B cell (primary cell): ENCODE results near the gene SPATA24. TPM values are rescaled to one million over a fixed set of nuclear protein-coding genes. Genes with fewer than 3 reads are reported as not detected.
A peak's percentile ranks its signal among the peaks of the same experiment; 100 is the strongest.
"Not testable (repeated sequence)": the region's sequence is repeated elsewhere in the genome, so short reads cannot be mapped to it uniquely, and the experiment has no call there.

Source experiments
- ATAC-seq: fragments of 200-7000 bp; cut with Tn5 transposase; one replicate; pipeline ENCODE4 v1.10.0; 2021; ENCODE audit warnings: low read depth, mild to moderate bottlenecking, moderate number of reproducible peaks, moderate library complexity
- CTCF ChIA-PET: fragments of 350-600 bp; sonication (Branson Sonifier 250); formaldehyde crosslinking; loops from one replicate; lab custom pipeline; 2021; ENCODE audit warnings: antibody characterized with exemption, inconsistent platforms; lab: Charles Lee
- POLR2A ChIA-PET: fragments of 350-600 bp; sonication (Branson Sonifier 250); formaldehyde crosslinking; loops from one replicate; lab custom pipeline; 2021; ENCODE audit warnings: antibody characterized with exemption; lab: Charles Lee
- DNase-seq: peaks from one replicate; pipeline ENCODE4 v3.0.0; 2013
- H2AFZ ChIP-seq: 2 replicates; pipeline ENCODE4 v1.6.1; 2012; ENCODE audit warnings: mild to moderate bottlenecking, low read depth, low read length; ENCODE audit not compliant: insufficient read depth, poor library complexity, severe bottlenecking
- H3K27ac ChIP-seq, 2 donors: 1 replicate in 1 of 2; 2 replicates in 1 of 2; pipeline ENCODE4 v1.5.1; 2012 to 2013; ENCODE audit warnings: low read length in 2 of 2, mild to moderate bottlenecking in 2 of 2, moderate library complexity in 1 of 2
- H3K27me3 ChIP-seq, 4 experiments: fragments of 200-600 bp in 1 of 4; sonication (generic) in 1 of 4; replicated peaks in 1 of 4; 1 replicate in 2 of 4; 2 replicates in 2 of 4; pipeline versions ENCODE4 v1.6.1 to v1.7.0; 2013 to 2016; ENCODE audit warnings: low read length in 3 of 4, mild to moderate bottlenecking in 2 of 4, mixed read lengths in 1 of 4, moderate library complexity in 1 of 4; ENCODE audit not compliant: insufficient read depth in 4 of 4, control insufficient read depth in 3 of 4; ENCODE audit errors: control extremely low read depth in 1 of 4
- H3K36me3 ChIP-seq, 2 experiments: replicated peaks in 1 of 2; 1 replicate in 1 of 2; 2 replicates in 1 of 2; pipeline versions ENCODE4 v1.6.1 to v1.7.1; 2013; ENCODE audit warnings: low read length in 1 of 2; ENCODE audit not compliant: insufficient read depth in 2 of 2, control insufficient read depth in 1 of 2; ENCODE audit errors: control extremely low read depth in 1 of 2, extremely low read depth in 1 of 2
- H3K4me1 ChIP-seq, 2 donors: fragments of 200-600 bp in 1 of 2; sonication (generic) in 1 of 2; 1 replicate in 1 of 2; 2 replicates in 1 of 2; pipeline versions ENCODE4 v1.5.1 to v1.6.1; 2013 to 2017; ENCODE audit warnings: low read length in 2 of 2; ENCODE audit not compliant: control insufficient read depth in 2 of 2, insufficient read depth in 2 of 2
- H3K4me2 ChIP-seq: replicated peaks from 2 replicates; pipeline ENCODE3; 2012; ENCODE audit warnings: mild to moderate bottlenecking, low read depth, low read length; ENCODE audit not compliant: poor library complexity, severe bottlenecking
- H3K4me3 ChIP-seq, 5 experiments: fragments of 200-600 bp in 1 of 5; sonication (generic) in 1 of 5; 1 replicate in 3 of 5; 2 replicates in 2 of 5; pipeline versions ENCODE4 v1.5.1 to v1.7.0; 2011 to 2016; ENCODE audit warnings: low read length in 4 of 5, mild to moderate bottlenecking in 4 of 5, low read depth in 2 of 5, control low read depth in 1 of 5, moderate library complexity in 1 of 5; ENCODE audit not compliant: insufficient read depth in 1 of 5; ENCODE audit errors: control extremely low read depth in 1 of 5, extremely low read depth in 1 of 5
- H3K79me2 ChIP-seq: fragments of 200-600 bp; sonication (generic); one replicate; pipeline ENCODE4 v1.6.0; 2016; ENCODE audit warnings: low read length; ENCODE audit not compliant: control insufficient read depth, insufficient read depth
- H3K9ac ChIP-seq: fragments of 200-600 bp; sonication (generic); 2 replicates; pipeline ENCODE4 v1.6.1; 2017; ENCODE audit warnings: mild to moderate bottlenecking, low read length, moderate library complexity
- H3K9me3 ChIP-seq, 3 donors: one replicate each; pipeline versions ENCODE4 v1.6.1 to v1.7.1; 2013; ENCODE audit warnings: low read length in 2 of 3; ENCODE audit not compliant: control insufficient read depth in 2 of 3, insufficient read depth in 1 of 3; ENCODE audit errors: control extremely low read depth in 1 of 3
- H4K20me1 ChIP-seq: 2 replicates; pipeline ENCODE4 v1.6.0; 2012; ENCODE audit warnings: mild to moderate bottlenecking, low read length; ENCODE audit not compliant: insufficient read depth, control insufficient read depth, poor library complexity, severe bottlenecking
- H3K27ac Mint-ChIP-seq: one replicate; pipeline ENCODE4 v1.8.0; 2021; ENCODE audit warnings: mixed read lengths
- H3K27me3 Mint-ChIP-seq: one replicate; pipeline ENCODE4 v1.8.0; 2021; ENCODE audit warnings: mixed read lengths
- H3K4me1 Mint-ChIP-seq: one replicate; pipeline ENCODE4 v1.8.0; 2021; ENCODE audit warnings: mixed read lengths
- H3K4me3 Mint-ChIP-seq: one replicate; pipeline ENCODE4 v1.8.0; 2021; ENCODE audit warnings: mixed read lengths
- H3K9me3 Mint-ChIP-seq: one replicate; pipeline ENCODE4 v1.8.0; 2022; ENCODE audit warnings: mixed read lengths; ENCODE audit not compliant: insufficient read depth
- EZH2 ChIP-seq: IDR thresholded peaks from 2 replicates; pipeline ENCODE4 v1.6.1; 2012; ENCODE audit warnings: borderline replicate concordance, low read depth, mild to moderate bottlenecking, moderate library complexity, low read length; ENCODE audit not compliant: insufficient read depth, poor library complexity, severe bottlenecking
- WGBS: methylation state at CpG from one replicate; pipeline ENCODE4 v1.1.5; 2013; ENCODE audit warnings: missing lambda C conversion rate; ENCODE audit not compliant: insufficient coverage; 5-methylcytosine and 5-hydroxymethylcytosine counted together
- intact Hi-C: fragments of 100-400 bp; cut with micrococcal nuclease; formaldehyde crosslinking; loops from one replicate; pipeline ENCODE4 v1.10.0; 2022
- polyA plus RNA-seq: library from polyadenylated mRNA; depleted of rRNA; stranded (reverse); fragments of >200 nt; gene quantifications from 2 replicates; pipeline ENCODE4 v1.2.3, GENCODE V29; 2012
- total RNA-seq, 2 donors: library from RNA; stranded (reverse); fragments of 120-200 nt in 1 of 2; gene quantifications; 1 replicate in 1 of 2; 2 replicates in 1 of 2; pipeline versions ENCODE4 v1.2.3 to v1.2.4, GENCODE V29; 2013 to 2022
- TF ChIP-seq, protein P1 (sequence below): fragments of 200-600 bp; IDR thresholded peaks from one replicate; pipeline ENCODE4 v1.8.0; 2022; ENCODE audit warnings: antibody characterized with exemption, mild to moderate bottlenecking

SPATA24 gene
- total and polyA plus RNA-seq, 2 donors (not counting 1 experiment from before 2014, with no cell fraction given) = 2.0 to 6.4 TPM

DNA sequence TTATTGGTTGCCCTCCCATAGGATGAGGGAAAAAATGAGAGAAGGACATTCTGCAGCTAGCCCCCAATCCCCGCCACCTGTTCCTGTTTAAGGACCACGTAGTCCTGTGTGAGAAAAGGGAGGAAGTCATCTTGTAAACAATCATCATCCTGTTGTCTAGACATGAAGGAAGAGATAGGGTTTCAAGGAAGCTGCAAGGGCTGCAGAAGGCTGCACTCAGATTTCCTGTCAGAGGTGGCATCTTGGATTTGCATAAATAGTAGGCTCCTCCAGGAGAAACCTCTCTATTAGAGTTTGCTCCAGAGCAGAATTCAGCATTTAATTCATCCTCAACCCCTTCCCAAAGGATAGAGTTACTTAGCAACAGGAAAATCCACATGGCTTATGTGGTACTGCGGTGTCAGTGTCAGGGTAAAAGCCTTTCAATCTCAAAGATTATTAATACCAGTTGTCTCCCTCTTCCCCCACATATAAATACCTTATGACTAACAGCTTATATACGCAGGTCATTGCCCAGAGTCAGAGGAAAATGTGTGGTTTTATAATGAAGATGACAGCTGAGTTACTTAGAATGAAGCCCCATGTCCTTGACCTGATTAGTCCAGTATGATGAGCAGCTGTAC lies 40.1 kb upstream of the SPATA24 start:
- Histone ChIP-seq H3K27me3 (no peaks in the 10 kb centered on the region), H3K9me3 (no peaks in the 10 kb centered on the region), H4K20me1 (no peaks in the 10 kb centered on the region), H3K4me1 (peaks cover 5 to 6% of the 10 kb centered on the region in 2 donors), H3K27ac (no peak overlapping the region), H3K4me3 (no peak overlapping the region), H3K9ac (no peak overlapping the region), H2AFZ (no peak overlapping the region), H3K4me2 (no peak overlapping the region), H3K79me2 (no peaks in the 10 kb centered on the region), H3K36me3 (no peaks in the 10 kb centered on the region)
- Mint-ChIP-seq H3K4me3 (no peak overlapping the region), H3K4me1 (peaks cover 9% of the 10 kb centered on the region), H3K9me3 (no peaks in the 10 kb centered on the region), H3K27ac (no peak overlapping the region), H3K27me3 (peaks cover 3% of the 10 kb centered on the region)
- ATAC-seq = no peak
- 100% methylated on average over 1 of the region's 4 CpGs for WGBS
- POLR2A ChIA-PET = no interaction called here
- CTCF ChIA-PET = interaction anchor here (1.1 kb wide), 1 partner anchor 21 kb away, joined by 3 read pairs; no protein-coding TSS in a partner anchor
- TF ChIP-seq EZH2 = no peak
- TF ChIP-seq, protein P1, sequence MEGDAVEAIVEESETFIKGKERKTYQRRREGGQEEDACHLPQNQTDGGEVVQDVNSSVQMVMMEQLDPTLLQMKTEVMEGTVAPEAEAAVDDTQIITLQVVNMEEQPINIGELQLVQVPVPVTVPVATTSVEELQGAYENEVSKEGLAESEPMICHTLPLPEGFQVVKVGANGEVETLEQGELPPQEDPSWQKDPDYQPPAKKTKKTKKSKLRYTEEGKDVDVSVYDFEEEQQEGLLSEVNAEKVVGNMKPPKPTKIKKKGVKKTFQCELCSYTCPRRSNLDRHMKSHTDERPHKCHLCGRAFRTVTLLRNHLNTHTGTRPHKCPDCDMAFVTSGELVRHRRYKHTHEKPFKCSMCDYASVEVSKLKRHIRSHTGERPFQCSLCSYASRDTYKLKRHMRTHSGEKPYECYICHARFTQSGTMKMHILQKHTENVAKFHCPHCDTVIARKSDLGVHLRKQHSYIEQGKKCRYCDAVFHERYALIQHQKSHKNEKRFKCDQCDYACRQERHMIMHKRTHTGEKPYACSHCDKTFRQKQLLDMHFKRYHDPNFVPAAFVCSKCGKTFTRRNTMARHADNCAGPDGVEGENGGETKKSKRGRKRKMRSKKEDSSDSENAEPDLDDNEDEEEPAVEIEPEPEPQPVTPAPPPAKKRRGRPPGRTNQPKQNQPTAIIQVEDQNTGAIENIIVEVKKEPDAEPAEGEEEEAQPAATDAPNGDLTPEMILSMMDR = no peak
- intact Hi-C loops = no loop called here
- no peak for DNase-seq

DNA sequence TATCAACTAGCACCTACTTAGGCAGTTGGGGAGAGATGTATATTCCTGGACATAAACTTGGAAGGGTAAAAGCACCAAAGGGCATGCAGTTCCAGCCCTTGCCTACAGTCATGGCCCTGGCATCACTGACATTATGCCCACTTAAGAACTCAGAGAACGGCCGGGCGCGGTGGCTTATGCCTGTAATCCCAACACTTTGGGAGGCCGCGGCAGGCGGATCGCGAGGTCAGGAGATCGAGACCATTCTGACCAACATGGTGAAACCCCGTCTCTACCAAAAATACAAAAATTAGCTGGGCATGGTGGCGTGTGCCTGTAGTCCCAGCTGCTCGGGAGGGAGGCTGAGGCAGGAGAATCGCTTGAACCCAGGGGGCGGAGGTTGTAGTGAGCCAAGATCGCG lies 36.5 kb upstream of the SPATA24 start:
- DNase-seq, H3K27ac ChIP-seq, H3K4me3 ChIP-seq, H4K20me1 ChIP-seq, H3K9me3 Mint-ChIP-seq, ATAC-seq, H3K4me2 ChIP-seq, POLR2A ChIA-PET, H3K9ac ChIP-seq, H3K9me3 ChIP-seq, H3K27me3 ChIP-seq, H3K36me3 ChIP-seq, H3K4me3 Mint-ChIP-seq, intact Hi-C loops, H3K79me2 ChIP-seq, H3K27me3 Mint-ChIP-seq: not testable (repeated sequence)
- CTCF ChIA-PET = interaction anchor here (1.0 to 2.1 kb wide), 2 partner anchors 10 to 250 kb away, joined by 3 to 5 read pairs; no protein-coding TSS in a partner anchor
- 98% methylated on average over 16 of the region's 17 CpGs for whole genome bisulfite sequencing
- H2AFZ ChIP-seq = peak overlapping the region; percentile 81
- H3K4me1 ChIP-seq = peaks cover 11 to 12% of the 10 kb centered on the region in 2 donors
- Mint-ChIP-seq H3K4me1 (peaks cover 16% of the 10 kb centered on the region), H3K27ac (peak overlapping the region; percentile 13)
